HepG2 (cell line): ENCODE measurements around the gene NME8.

ENCODE experiments used
- ASH2L ChIP-seq: fragments of 300-600, 200-600 bp; sonication (generic); IDR thresholded peaks from 2 replicates; pipeline ENCODE4 v1.7.0; 2017; ENCODE audit warnings: low read depth, mild to moderate bottlenecking, moderate library complexity, mixed read lengths, low read length; ENCODE audit not compliant: insufficient read length
- GABPB1 ChIP-seq: IDR thresholded peaks from 2 replicates; pipeline ENCODE4 v1.6.1; 2016; ENCODE audit warnings: mild to moderate bottlenecking, missing genetic modification reagents, moderate library complexity, missing compliant biosample characterization
- MEF2D ChIP-seq: sonication (generic); formaldehyde crosslinking; IDR thresholded peaks from 2 replicates; pipeline ENCODE4 v1.5.1; 2020; ENCODE audit warnings: mild to moderate bottlenecking, missing genetic modification reagents
- POLR2AphosphoS5 ChIP-seq: IDR thresholded peaks from 2 replicates; pipeline ENCODE4 v1.6.1; 2012; ENCODE audit warnings: low read depth, low read length
- ZNF232 ChIP-seq: sonication (generic); formaldehyde crosslinking; IDR thresholded peaks from 2 replicates; pipeline ENCODE4 v1.4.0; 2020; ENCODE audit warnings: missing genetic modification reagents, borderline replicate concordance
- ZNF3 ChIP-seq: IDR thresholded peaks from 2 replicates; pipeline ENCODE4 v1.7.0; 2017; ENCODE audit warnings: inconsistent platforms
- ZNF337 ChIP-seq: sonication (generic); formaldehyde crosslinking; IDR thresholded peaks from 2 replicates; pipeline ENCODE4 v1.5.1; 2020; ENCODE audit warnings: missing genetic modification reagents, low read depth, mild to moderate bottlenecking, borderline replicate concordance
- ZNF496 ChIP-seq: sonication (generic); formaldehyde crosslinking; IDR thresholded peaks from 2 replicates; pipeline ENCODE4 v1.8.1; 2023; ENCODE audit warnings: mild to moderate bottlenecking, moderate library complexity, missing genetic modification reagents; ENCODE audit not compliant: insufficient replicate concordance
- TF ChIP-seq, protein P1 (sequence below): sonication (generic); formaldehyde crosslinking; IDR thresholded peaks from 2 replicates; pipeline ENCODE4 v1.5.0; 2020; ENCODE audit warnings: mild to moderate bottlenecking, missing genetic modification reagents, moderate library complexity

DNA sequence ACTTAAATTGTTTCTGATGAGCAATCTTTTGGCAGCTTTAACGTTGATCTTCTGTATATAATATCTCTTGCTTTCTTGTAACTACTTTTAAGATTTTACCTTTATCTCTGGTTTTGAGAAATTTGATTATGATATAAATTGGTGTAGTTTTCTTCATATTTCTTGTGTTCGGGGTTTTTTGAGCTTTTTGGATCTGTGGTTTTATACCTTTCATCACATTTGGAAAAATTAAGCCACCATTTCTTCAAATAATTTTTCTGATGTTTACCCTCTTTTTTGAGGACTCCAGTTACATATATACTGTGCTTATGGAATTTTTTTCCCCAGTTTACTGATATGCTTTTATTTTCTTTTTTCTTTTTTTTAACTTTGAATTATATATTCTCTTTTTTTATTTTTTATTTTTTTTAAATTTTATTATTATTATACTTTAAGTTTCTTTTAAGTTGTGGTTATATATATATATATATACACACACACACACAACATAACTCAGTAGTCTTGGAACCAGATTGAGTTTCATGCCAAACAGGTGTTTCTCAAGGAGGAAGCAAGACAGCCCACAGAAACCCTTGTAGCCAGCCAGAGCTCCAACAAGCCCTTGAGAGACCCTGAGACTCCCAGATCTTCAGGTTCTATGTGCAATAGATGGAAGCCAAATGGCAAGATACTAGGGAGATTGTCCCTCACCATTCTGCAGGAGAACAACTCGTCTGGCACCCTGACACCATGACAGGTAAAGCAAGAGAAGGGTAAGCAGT is 27.5 kb upstream of the NME8 start:
- TF ChIP-seq GABPB1 (CRISPR knock-in tag) (no peak), MEF2D (CRISPR knock-in tag) (no peak), POLR2AphosphoS5 (no peak), ZNF3 (no peak), ZNF337 (CRISPR knock-in tag) (no peak), ZNF496 (no peak), ZNF232 (CRISPR knock-in tag) (no peak), ASH2L (no peak)
- TF ChIP-seq, protein P1, sequence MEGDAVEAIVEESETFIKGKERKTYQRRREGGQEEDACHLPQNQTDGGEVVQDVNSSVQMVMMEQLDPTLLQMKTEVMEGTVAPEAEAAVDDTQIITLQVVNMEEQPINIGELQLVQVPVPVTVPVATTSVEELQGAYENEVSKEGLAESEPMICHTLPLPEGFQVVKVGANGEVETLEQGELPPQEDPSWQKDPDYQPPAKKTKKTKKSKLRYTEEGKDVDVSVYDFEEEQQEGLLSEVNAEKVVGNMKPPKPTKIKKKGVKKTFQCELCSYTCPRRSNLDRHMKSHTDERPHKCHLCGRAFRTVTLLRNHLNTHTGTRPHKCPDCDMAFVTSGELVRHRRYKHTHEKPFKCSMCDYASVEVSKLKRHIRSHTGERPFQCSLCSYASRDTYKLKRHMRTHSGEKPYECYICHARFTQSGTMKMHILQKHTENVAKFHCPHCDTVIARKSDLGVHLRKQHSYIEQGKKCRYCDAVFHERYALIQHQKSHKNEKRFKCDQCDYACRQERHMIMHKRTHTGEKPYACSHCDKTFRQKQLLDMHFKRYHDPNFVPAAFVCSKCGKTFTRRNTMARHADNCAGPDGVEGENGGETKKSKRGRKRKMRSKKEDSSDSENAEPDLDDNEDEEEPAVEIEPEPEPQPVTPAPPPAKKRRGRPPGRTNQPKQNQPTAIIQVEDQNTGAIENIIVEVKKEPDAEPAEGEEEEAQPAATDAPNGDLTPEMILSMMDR (CRISPR knock-in tag), result no peak
